Measurements from ENCODE around the gene NPRL2.

NPRL2 gene

GRCh38 chr3:50354186-50354764 lies 3.7 kb upstream of the NPRL2 start:
- intact Hi-C loops (cut with DNase I) = no loop called here
- DNase-seq = no peak

GRCh38 chr3:50353245-50354004 lies 2.9 kb upstream of the NPRL2 start:
- DNase-seq = no peak
- intact Hi-C loops (cut with DNase I) = no loop called here

- intact Hi-C loops (cut with DNase I) = no loop called here
- no peak for DNase-seq
Observed at GRCh38 chr3:50352781-50353180, 2.2 kb upstream of the NPRL2 start.

GRCh38 chr3:50351323-50351697 lies 735 bp upstream of the NPRL2 start:
- DNase-seq = peak in 2 of 42 donors; percentile 15 to 39
- intact Hi-C loops (cut with DNase I) = loop anchor here (1.0 kb wide), 1 partner anchor 8 kb away; the partner anchor contains the start of gene TMEM115

- peak in 1 of 42 donors; percentile 16 for DNase-seq
Observed at GRCh38 chr3:50350213-50350526, 405 bp downstream of the NPRL2 start.

GRCh38 chr3:50347187-50347813 lies 3.3 kb downstream of the NPRL2 start:
- peak; percentile 45 to 88 (median 70) for DNase-seq
- intact Hi-C loops (cut with DNase I) = loop anchor here (5.0 kb wide), 1 partner anchor 195 kb away; no protein-coding TSS in a partner anchor

More at GRCh38 chr3:50350213-50350526, 405 bp downstream of the NPRL2 start:
- intact Hi-C loops (cut with DNase I) = no loop called here

- DNase-seq = peak; percentile 33 to 87 (median 71)
- intact Hi-C loops (cut with DNase I) = loop anchor here (5.0 kb wide), 1 partner anchor 197 kb away; no protein-coding TSS in a partner anchor
Observed at GRCh38 chr3:50345586-50346234, 4.9 kb downstream of the NPRL2 start, which contains the start of gene ZMYND10. Gene ZMYND10 (minus strand): TSS chr3:50345732. CDS start chr3:50345579, 153 bp downstream.

- no peak for DNase-seq
- intact Hi-C loops (cut with DNase I) = loop anchor here (5.0 kb wide), 1 partner anchor 197 kb away; no protein-coding TSS in a partner anchor
Observed at GRCh38 chr3:50345008-50345407, 5.6 kb downstream of the NPRL2 start.

- intact Hi-C loops (cut with DNase I) = no loop called here
- DNase-seq = no peak
Observed at GRCh38 chr3:50342813-50343633, 7.6 kb downstream of the NPRL2 start.

- DNase-seq = no peak
- intact Hi-C loops (cut with DNase I) = no loop called here
Observed at GRCh38 chr3:50341996-50342650, 8.5 kb downstream of the NPRL2 start.

GRCh38 chr3:50341537-50341936 lies 9.0 kb downstream of the NPRL2 start:
- intact Hi-C loops (cut with DNase I) = no loop called here
- no peak for DNase-seq

- intact Hi-C loops (cut with DNase I) = no loop called here
Observed at GRCh38 chr3:50340448-50341329, 9.9 kb downstream of the NPRL2 start, which contains the start of gene RASSF1. Gene RASSF1 (minus strand): TSS chr3:50340836. CDS start chr3:50340805, 31 bp downstream.

GRCh38 chr3:50340147-50340447 lies 10.5 kb downstream of the NPRL2 start:
- intact Hi-C loops (cut with DNase I) = no loop called here
- no peak for DNase-seq

More at GRCh38 chr3:50340448-50341329, 9.9 kb downstream of the NPRL2 start, which contains the start of gene RASSF1:
- DNase-seq = peak in 6 of 42 donors; percentile 22 to 51 (median 26)

GRCh38 chr3:50339485-50340146 lies 11.0 kb downstream of the NPRL2 start:
- no peak for DNase-seq
- intact Hi-C loops (cut with DNase I) = no loop called here

GRCh38 chr3:50338965-50339364 lies 11.6 kb downstream of the NPRL2 start:
- intact Hi-C loops (cut with DNase I) = no loop called here
- no peak for DNase-seq

GRCh38 chr3:50337175-50337861 lies 13.3 kb downstream of the NPRL2 start:
- intact Hi-C loops (cut with DNase I) = no loop called here
- peak; percentile 97 to 100 (median 99) for DNase-seq

Data from head of caudate nucleus (tissue), 42 donors.